ENCODE results near the gene GABRG3. TPM values are rescaled to one million over a fixed set of nuclear protein-coding genes. Genes with fewer than 3 reads are reported as not detected.

GABRG3 gene
- total RNA-seq, 1 donor from 2014 or later = 2.6 TPM

DNA sequence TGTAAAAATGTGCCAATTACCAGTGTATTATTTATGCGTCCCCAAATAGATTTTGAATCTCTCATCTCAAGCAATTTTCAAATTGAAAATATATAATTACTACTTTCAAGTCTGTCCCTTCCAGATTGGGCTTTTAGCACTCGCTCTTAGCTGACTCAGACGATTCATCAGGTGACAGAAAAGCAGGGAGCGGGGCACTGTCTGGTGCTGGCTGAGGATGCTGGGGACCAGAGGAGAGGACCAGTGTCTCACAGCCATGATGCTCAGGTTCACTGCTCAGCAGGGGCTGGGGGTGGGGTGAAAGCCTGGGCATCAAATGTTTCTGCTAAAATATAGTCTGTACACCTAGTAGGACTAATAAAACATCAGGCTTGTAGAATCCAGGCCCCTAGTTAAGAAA is 199.9 kb downstream of the GABRG3 start:
- Mint-ChIP-seq H3K27ac (no peak overlapping the region), H3K4me3 (no peak overlapping the region), H3K4me1 (ENCODE audit: unreplicated experiment) (peaks cover 5% of the 10 kb centered on the region), H3K36me3 (no peaks in the 10 kb centered on the region), H3K27me3 (no peaks in the 10 kb centered on the region), H3K9me3 (no peaks in the 10 kb centered on the region)
- DNase-seq (ENCODE audit: extremely low spot score, unreplicated experiment) = no peak
- TF ChIP-seq, protein P1, sequence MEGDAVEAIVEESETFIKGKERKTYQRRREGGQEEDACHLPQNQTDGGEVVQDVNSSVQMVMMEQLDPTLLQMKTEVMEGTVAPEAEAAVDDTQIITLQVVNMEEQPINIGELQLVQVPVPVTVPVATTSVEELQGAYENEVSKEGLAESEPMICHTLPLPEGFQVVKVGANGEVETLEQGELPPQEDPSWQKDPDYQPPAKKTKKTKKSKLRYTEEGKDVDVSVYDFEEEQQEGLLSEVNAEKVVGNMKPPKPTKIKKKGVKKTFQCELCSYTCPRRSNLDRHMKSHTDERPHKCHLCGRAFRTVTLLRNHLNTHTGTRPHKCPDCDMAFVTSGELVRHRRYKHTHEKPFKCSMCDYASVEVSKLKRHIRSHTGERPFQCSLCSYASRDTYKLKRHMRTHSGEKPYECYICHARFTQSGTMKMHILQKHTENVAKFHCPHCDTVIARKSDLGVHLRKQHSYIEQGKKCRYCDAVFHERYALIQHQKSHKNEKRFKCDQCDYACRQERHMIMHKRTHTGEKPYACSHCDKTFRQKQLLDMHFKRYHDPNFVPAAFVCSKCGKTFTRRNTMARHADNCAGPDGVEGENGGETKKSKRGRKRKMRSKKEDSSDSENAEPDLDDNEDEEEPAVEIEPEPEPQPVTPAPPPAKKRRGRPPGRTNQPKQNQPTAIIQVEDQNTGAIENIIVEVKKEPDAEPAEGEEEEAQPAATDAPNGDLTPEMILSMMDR (conservative IDR thresholded peaks at IDR 0.05) = no peak

DNA sequence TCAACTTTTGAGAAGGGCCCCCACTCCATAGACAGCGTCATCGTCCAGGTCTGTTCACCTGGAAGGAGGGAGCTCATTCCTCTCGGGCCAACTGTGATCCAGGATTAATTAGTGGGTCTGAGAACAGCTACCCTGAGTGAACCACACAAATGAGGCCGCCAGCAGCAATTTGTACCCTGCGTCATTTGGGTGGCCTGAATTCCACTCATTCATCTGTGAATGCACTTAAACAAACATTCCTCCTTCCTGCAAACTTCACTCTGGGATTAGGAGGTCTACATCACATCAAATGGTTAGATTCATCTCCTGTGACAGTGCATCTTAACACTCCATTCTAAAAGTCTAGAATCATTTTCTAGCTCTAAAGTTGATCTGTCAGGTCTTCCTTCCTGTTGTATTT is 201.8 kb downstream of the GABRG3 start:
- Mint-ChIP-seq H3K9me3 (peaks cover 6% of the 10 kb centered on the region), H3K27me3 (no peaks in the 10 kb centered on the region)
- no peak for DNase-seq (ENCODE audit: extremely low spot score, unreplicated experiment)

DNA sequence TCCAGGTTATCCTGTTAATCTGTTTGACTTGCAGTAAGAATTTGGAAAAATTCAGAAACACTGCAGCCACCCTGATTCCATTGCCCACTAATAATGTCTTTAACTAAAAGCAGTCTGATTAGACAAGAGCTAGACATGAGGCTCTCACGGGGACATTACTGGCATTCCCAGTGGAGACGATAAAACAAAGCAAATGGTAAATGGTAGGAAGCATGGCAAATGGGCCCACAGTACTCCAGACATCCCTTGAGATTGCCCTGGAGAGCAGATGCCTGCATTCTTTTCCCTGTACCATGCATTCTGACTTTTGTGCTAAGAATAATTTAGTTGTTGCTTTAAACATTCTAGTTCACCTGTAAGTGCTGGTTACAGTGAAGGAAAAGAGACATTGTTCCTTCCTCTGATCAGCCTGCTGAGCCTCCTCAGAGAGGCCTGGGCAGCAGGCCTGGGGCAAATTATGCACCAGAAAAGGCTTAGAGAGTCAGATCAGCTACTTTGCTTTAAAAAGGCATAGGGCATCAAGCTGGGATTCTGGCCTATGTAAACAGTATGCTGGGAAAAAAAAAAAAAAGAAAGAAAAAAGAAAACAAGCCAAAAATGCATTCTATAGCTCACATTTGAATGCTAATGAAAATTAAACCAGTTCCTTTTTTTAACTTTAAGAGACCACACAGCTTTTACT is 204.6 kb downstream of the GABRG3 start:
- no peaks in the 10 kb centered on the region for H3K4me1 Mint-ChIP-seq (ENCODE audit: unreplicated experiment)
- no peaks in the 10 kb centered on the region for H3K36me3 Mint-ChIP-seq
- H3K27me3 Mint-ChIP-seq = no peaks in the 10 kb centered on the region
- DNase-seq (ENCODE audit: extremely low spot score, unreplicated experiment) = no peak
- H3K9me3 Mint-ChIP-seq = peaks cover 6% of the 10 kb centered on the region
- H3K27ac Mint-ChIP-seq = no peak overlapping the region
- TF ChIP-seq, protein P1 (conservative IDR thresholded peaks at IDR 0.05) = no peak
- H3K4me3 Mint-ChIP-seq = no peak overlapping the region

More for the DNA sequence above, 201.8 kb downstream of the GABRG3 start:
- no peak overlapping the region for H3K27ac Mint-ChIP-seq
- no peaks in the 10 kb centered on the region for H3K4me1 Mint-ChIP-seq (ENCODE audit: unreplicated experiment)
- no peak overlapping the region for H3K4me3 Mint-ChIP-seq
- TF ChIP-seq, protein P1 (conservative IDR thresholded peaks at IDR 0.05) = no peak
- H3K36me3 Mint-ChIP-seq = no peaks in the 10 kb centered on the region

DNA sequence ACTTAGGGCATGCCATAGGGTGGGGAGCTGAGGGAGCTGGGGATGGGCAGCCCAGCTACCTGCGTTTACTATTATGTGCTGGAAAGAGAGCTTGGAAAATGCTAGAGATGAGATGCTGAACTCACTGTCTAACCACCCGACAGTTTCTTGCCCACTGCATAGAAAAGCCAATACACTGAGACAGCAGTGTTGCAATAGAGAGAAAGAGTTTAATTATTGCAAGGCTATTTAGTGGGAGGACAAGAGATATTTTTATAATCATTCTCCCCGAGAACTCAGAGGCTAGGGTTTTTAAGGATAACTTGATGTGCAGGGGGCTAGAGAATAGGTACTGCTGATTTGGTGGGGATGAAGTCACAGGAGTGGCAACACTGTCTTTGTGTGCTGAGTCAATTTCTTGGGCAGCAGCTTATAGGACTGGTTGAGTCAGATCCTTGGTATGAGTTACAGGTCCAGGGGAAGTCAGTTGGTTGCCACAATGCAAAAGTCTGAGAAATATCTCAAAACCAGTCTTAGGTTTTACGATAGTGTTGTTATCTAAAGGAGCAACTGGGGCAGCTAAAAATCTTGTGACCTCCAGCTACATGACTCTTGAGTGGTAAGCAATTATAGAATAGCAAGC is 205.9 kb downstream of the GABRG3 start:
- Mint-ChIP-seq H3K4me1 (ENCODE audit: unreplicated experiment) (no peaks in the 10 kb centered on the region), H3K4me3 (no peak overlapping the region), H3K9me3 (peaks cover 6% of the 10 kb centered on the region), H3K27me3 (no peaks in the 10 kb centered on the region), H3K27ac (no peak overlapping the region), H3K36me3 (no peaks in the 10 kb centered on the region)
- TF ChIP-seq, protein P1 (conservative IDR thresholded peaks at IDR 0.05) = no peak
- no peak for DNase-seq (ENCODE audit: extremely low spot score, unreplicated experiment)

DNA sequence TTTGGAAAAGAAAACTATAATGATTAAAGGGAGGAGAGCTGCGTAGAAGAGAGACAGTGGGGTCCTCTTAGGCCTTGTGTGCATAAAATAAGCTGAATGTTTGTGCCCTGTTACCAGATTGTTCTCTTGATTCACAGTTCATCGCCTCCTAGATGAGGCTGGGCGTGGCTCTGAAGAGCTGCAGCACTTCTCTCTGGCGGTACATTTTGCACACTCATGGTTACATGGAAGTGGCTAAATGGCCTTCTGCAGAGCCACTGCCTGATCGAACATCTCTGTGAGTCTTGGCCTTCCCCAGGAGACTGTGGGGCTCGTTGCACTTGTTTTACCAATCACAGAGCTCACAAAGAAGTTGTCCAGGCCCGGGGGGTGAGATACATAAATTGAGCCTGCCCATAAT is 208.8 kb downstream of the GABRG3 start:
- Mint-ChIP-seq H3K4me3 (no peak overlapping the region), H3K27me3 (no peaks in the 10 kb centered on the region), H3K9me3 (peaks cover 6% of the 10 kb centered on the region), H3K36me3 (no peaks in the 10 kb centered on the region), H3K27ac (no peak overlapping the region), H3K4me1 (ENCODE audit: unreplicated experiment) (no peaks in the 10 kb centered on the region)
- no peak for DNase-seq (ENCODE audit: extremely low spot score, unreplicated experiment)
- TF ChIP-seq, protein P1 (conservative IDR thresholded peaks at IDR 0.05) = no peak

All from type B pancreatic cell (in vitro differentiated cells).